Mesenchymal stem cell (in vitro differentiated cells and primary cell): ENCODE data around the gene POGK.
A peak's percentile ranks its signal among the peaks of the same experiment; 100 is the strongest.

Experiments
- DNase-seq: peaks from one replicate; pipeline ENCODE4 v3.0.0-alpha.2; 2013
- H2AFZ ChIP-seq: one replicate; pipeline ENCODE4 v1.6.1; 2013; ENCODE audit warnings: low read depth, mild to moderate bottlenecking, control low read depth, inconsistent platforms, low read length, moderate library complexity
- H2AK5ac ChIP-seq: 2 replicates; pipeline ENCODE4 v1.6.1; 2013; ENCODE audit warnings: low read length, moderate library complexity, mild to moderate bottlenecking, inconsistent platforms; ENCODE audit not compliant: severe bottlenecking
- H2BK120ac ChIP-seq: one replicate; pipeline ENCODE4 v1.6.1; 2013; ENCODE audit warnings: low read depth, mild to moderate bottlenecking, inconsistent platforms, low read length, moderate library complexity
- H2BK12ac ChIP-seq, 2 experiments: one replicate each; pipeline ENCODE4 v1.6.1; 2013; ENCODE audit warnings: inconsistent platforms in 2 of 2, low read length in 2 of 2, mild to moderate bottlenecking in 2 of 2, moderate library complexity in 2 of 2, control low read depth in 1 of 2
- H2BK15ac ChIP-seq: one replicate; pipeline ENCODE4 v1.6.1; 2013; ENCODE audit warnings: mild to moderate bottlenecking, low read depth, inconsistent platforms; ENCODE audit not compliant: poor library complexity, severe bottlenecking
- H2BK5ac ChIP-seq: 2 replicates; pipeline ENCODE4 v1.6.1; 2013; ENCODE audit warnings: low read depth, mild to moderate bottlenecking, low read length, control low read depth, inconsistent platforms; ENCODE audit not compliant: poor library complexity, severe bottlenecking
- H3K14ac ChIP-seq, 2 experiments: one replicate each; pipeline ENCODE4 v1.6.1; 2013; ENCODE audit warnings: inconsistent platforms in 2 of 2, low read length in 2 of 2, control low read depth in 1 of 2, mild to moderate bottlenecking in 1 of 2, moderate library complexity in 1 of 2
- H3K18ac ChIP-seq, 2 experiments: one replicate each; pipeline ENCODE4 v1.6.1; 2013; ENCODE audit warnings: inconsistent platforms in 2 of 2, low read length in 2 of 2, control low read depth in 1 of 2, low read depth in 1 of 2, mild to moderate bottlenecking in 1 of 2
- H3K23ac ChIP-seq, 2 experiments: one replicate each; pipeline ENCODE4 v1.6.1; 2013; ENCODE audit warnings: inconsistent platforms in 2 of 2, low read length in 2 of 2, mild to moderate bottlenecking in 2 of 2, moderate library complexity in 2 of 2, control low read depth in 1 of 2
- H3K27ac ChIP-seq: 2 replicates; pipeline ENCODE4 v1.5.1; 2013; ENCODE audit warnings: mild to moderate bottlenecking, moderate library complexity, low read length, control low read depth, inconsistent platforms; ENCODE audit not compliant: poor library complexity, severe bottlenecking
- H3K27me3 ChIP-seq, 2 experiments: 2 replicates each; pipeline versions ENCODE4 v1.6.1 to v1.7.0; 2013; ENCODE audit warnings: low read length in 2 of 2, mild to moderate bottlenecking in 2 of 2, moderate library complexity in 2 of 2, control low read depth in 1 of 2, inconsistent platforms in 1 of 2; ENCODE audit not compliant: control insufficient read depth in 1 of 2, insufficient read depth in 1 of 2
- H3K36me3 ChIP-seq, 2 experiments: 2 replicates each; pipeline versions ENCODE4 v1.6.1 to v1.7.0; 2013; ENCODE audit warnings: low read length in 2 of 2, control low read depth in 1 of 2, inconsistent platforms in 1 of 2, low read depth in 1 of 2, mild to moderate bottlenecking in 1 of 2; ENCODE audit not compliant: insufficient read depth in 2 of 2, control insufficient read depth in 1 of 2
- H3K4ac ChIP-seq, 2 experiments: one replicate each; pipeline ENCODE4 v1.6.1; 2013; ENCODE audit warnings: inconsistent platforms in 2 of 2, low read length in 2 of 2, mild to moderate bottlenecking in 2 of 2, moderate library complexity in 2 of 2, control low read depth in 1 of 2, low read depth in 1 of 2
- H3K4me1 ChIP-seq: 2 replicates; pipeline ENCODE4 v1.6.1; 2013; ENCODE audit warnings: low read depth, low read length, control low read depth; ENCODE audit not compliant: control insufficient read depth, insufficient read depth
- H3K4me2 ChIP-seq: 2 replicates; pipeline ENCODE4 v1.6.1; 2013; ENCODE audit warnings: low read length, mild to moderate bottlenecking, inconsistent platforms; ENCODE audit not compliant: poor library complexity, severe bottlenecking
- H3K4me3 ChIP-seq, 2 experiments: 2 replicates each; pipeline versions ENCODE4 v1.5.1 to v1.7.0; 2013; ENCODE audit warnings: low read length in 2 of 2, mild to moderate bottlenecking in 2 of 2, control low read depth in 1 of 2, low read depth in 1 of 2; ENCODE audit not compliant: insufficient read depth in 1 of 2
- H3K79me1 ChIP-seq: replicated peaks from 2 replicates; pipeline ENCODE4 v1.6.1; 2013; ENCODE audit warnings: mild to moderate bottlenecking, control low read depth, low read length, inconsistent platforms; ENCODE audit not compliant: poor library complexity, severe bottlenecking
- H3K9ac ChIP-seq: 2 replicates; pipeline ENCODE4 v1.7.0; 2013; ENCODE audit warnings: mild to moderate bottlenecking, low read length, moderate library complexity
- H3K9me3 ChIP-seq: 2 replicates; pipeline ENCODE4 v1.7.0; 2013; ENCODE audit warnings: mild to moderate bottlenecking, low read length; ENCODE audit not compliant: control insufficient read depth
- H4K8ac ChIP-seq: one replicate; pipeline ENCODE4 v1.6.1; 2013; ENCODE audit warnings: inconsistent platforms, mild to moderate bottlenecking, low read length, moderate library complexity
- H4K91ac ChIP-seq: one replicate; pipeline ENCODE4 v1.6.1; 2013; ENCODE audit warnings: mild to moderate bottlenecking, low read length, inconsistent platforms
- WGBS: methylation state at CpG from one replicate; pipeline ENCODE4 v1.1.7; 2013; ENCODE audit warnings: mixed read lengths; 5-methylcytosine and 5-hydroxymethylcytosine counted together

The POGK gene

GRCh38 chr1:166902279-166902678 lies 63.0 kb downstream of the POGK start:
- H2BK12ac ChIP-seq: no peak overlapping the region
- no peak overlapping the region for H4K8ac ChIP-seq
- DNase-seq: peak; percentile 35
- H3K4me1 ChIP-seq: peaks cover 6% of the 10 kb centered on the region
- H2BK120ac ChIP-seq: no peak overlapping the region
- no peak overlapping the region for H3K14ac ChIP-seq
- H3K9ac ChIP-seq: no peak overlapping the region
- H3K4me2 ChIP-seq: no peak overlapping the region
- WGBS: no CpG with 5 or more reads among the region's 1 CpG
- H3K27me3 ChIP-seq: peaks cover 0 to 3% of the 10 kb centered on the region in 2 experiments
- H3K36me3 ChIP-seq: no peaks in the 10 kb centered on the region
- no peak overlapping the region for H4K91ac ChIP-seq
- no peak overlapping the region for H2AK5ac ChIP-seq
- H2BK5ac ChIP-seq: no peak overlapping the region
- H3K4ac ChIP-seq: no peak overlapping the region
- H3K79me1 ChIP-seq: no peaks in the 10 kb centered on the region
- H2BK15ac ChIP-seq: no peak overlapping the region
- H3K4me3 ChIP-seq: no peak overlapping the region
- no peak overlapping the region for H3K23ac ChIP-seq
- H2AFZ ChIP-seq: no peak overlapping the region
- H3K27ac ChIP-seq: no peak overlapping the region
- no peak overlapping the region for H3K18ac ChIP-seq
- peaks cover 6% of the 10 kb centered on the region for H3K9me3 ChIP-seq

GRCh38 chr1:166903232-166903631 lies 64.0 kb downstream of the POGK start:
- H3K36me3 ChIP-seq: no peaks in the 10 kb centered on the region
- DNase-seq: no peak

GRCh38 chr1:166905136-166905535 lies 65.9 kb downstream of the POGK start:
- Histone ChIP-seq H3K4ac (no peak overlapping the region), H4K8ac (no peak overlapping the region), H2BK5ac (no peak overlapping the region), H2BK12ac (no peak overlapping the region), H3K9me3 (no peaks in the 10 kb centered on the region), H3K4me1 (peaks cover 6% of the 10 kb centered on the region), H3K23ac (no peak overlapping the region), H2BK15ac (no peak overlapping the region), H3K4me3 (no peak overlapping the region), H3K18ac (no peak overlapping the region), H3K27me3 (no peaks in the 10 kb centered on the region), H3K79me1 (no peaks in the 10 kb centered on the region), H3K9ac (no peak overlapping the region), H2AK5ac (peak overlapping the region; percentile 51), H2AFZ (no peak overlapping the region), H4K91ac (no peak overlapping the region), H3K4me2 (no peak overlapping the region), H2BK120ac (no peak overlapping the region), H3K27ac (peak overlapping the region; percentile 89), H3K14ac (no peak overlapping the region), H3K36me3 (no peaks in the 10 kb centered on the region)
- 76% methylated on average over 2 of the region's 2 CpGs for WGBS
- DNase-seq: no peak

More at GRCh38 chr1:166903232-166903631, 64.0 kb downstream of the POGK start:
- Histone ChIP-seq H4K91ac (no peak overlapping the region), H2AFZ (no peak overlapping the region), H3K27me3 (peaks cover 0 to 2% of the 10 kb centered on the region in 2 experiments), H3K79me1 (no peaks in the 10 kb centered on the region), H3K18ac (no peak overlapping the region), H3K4ac (no peak overlapping the region), H3K9me3 (no peaks in the 10 kb centered on the region), H2BK120ac (no peak overlapping the region), H3K27ac (no peak overlapping the region), H3K23ac (no peak overlapping the region), H2BK15ac (no peak overlapping the region), H4K8ac (no peak overlapping the region), H3K9ac (no peak overlapping the region), H2AK5ac (no peak overlapping the region), H3K4me3 (no peak overlapping the region), H2BK12ac (no peak overlapping the region), H3K4me2 (no peak overlapping the region), H3K4me1 (peaks cover 6% of the 10 kb centered on the region), H3K14ac (no peak overlapping the region), H2BK5ac (no peak overlapping the region)
- WGBS: 100% methylated on average over 1 of the region's 1 CpG

GRCh38 chr1:166905900-166906299 lies 66.6 kb downstream of the POGK start:
- no peak overlapping the region for H2BK15ac ChIP-seq
- no peaks in the 10 kb centered on the region for H3K9me3 ChIP-seq

More at GRCh38 chr1:166905900-166906299, 66.6 kb downstream of the POGK start:
- Histone ChIP-seq H3K79me1 (no peaks in the 10 kb centered on the region), H3K27me3 (no peaks in the 10 kb centered on the region), H3K4me2 (no peak overlapping the region), H3K9ac (no peak overlapping the region), H2BK5ac (no peak overlapping the region), H2AFZ (no peak overlapping the region), H2AK5ac (peak overlapping the region; percentile 51), H3K36me3 (no peaks in the 10 kb centered on the region), H3K14ac (no peak overlapping the region), H3K23ac (no peak overlapping the region), H3K4me3 (no peak overlapping the region), H4K8ac (no peak overlapping the region), H3K18ac (no peak overlapping the region), H3K4ac (no peak overlapping the region), H2BK120ac (no peak overlapping the region), H2BK12ac (no peak overlapping the region), H3K27ac (peak overlapping the region; percentile 89), H4K91ac (no peak overlapping the region), H3K4me1 (peaks cover 6% of the 10 kb centered on the region)
- peak; percentile 79 for DNase-seq
- 8% methylated on average over 2 of the region's 3 CpGs for WGBS
